Panc1 (cell line): Measurements from ENCODE around the gene CEPT1.

ENCODE experiments used
- POLR2AphosphoS5 ChIP-seq: IDR thresholded peaks from 2 replicates; pipeline ENCODE4 v1.6.1; 2012; ENCODE audit warnings: mild to moderate bottlenecking, low read depth, low read length, moderate library complexity
- SIN3A ChIP-seq: IDR thresholded peaks from 2 replicates; pipeline ENCODE4 v1.6.1; 2012; ENCODE audit warnings: low read depth, mild to moderate bottlenecking, low read length, moderate library complexity, borderline replicate concordance; ENCODE audit not compliant: insufficient read depth
- TF ChIP-seq, protein P1 (sequence below): fragments of 450-650 bp; IDR thresholded peaks from 2 replicates; pipeline ENCODE4 v1.5.1; 2017; ENCODE audit warnings: mild to moderate bottlenecking
- TF ChIP-seq, protein P2 (sequence below), 2 experiments: IDR thresholded peaks; 2 replicates each; pipeline ENCODE4 v1.6.1; 2011 to 2012; ENCODE audit warnings: low read depth in 2 of 2, control low read depth in 1 of 2, low read length in 1 of 2, mild to moderate bottlenecking in 1 of 2, moderate library complexity in 1 of 2; ENCODE audit not compliant: insufficient read depth in 1 of 2

GRCh38 chr1:111131693-111132092 lies 8.3 kb upstream of the CEPT1 start:
- no peak for TF ChIP-seq POLR2AphosphoS5
- TF ChIP-seq, protein P1, sequence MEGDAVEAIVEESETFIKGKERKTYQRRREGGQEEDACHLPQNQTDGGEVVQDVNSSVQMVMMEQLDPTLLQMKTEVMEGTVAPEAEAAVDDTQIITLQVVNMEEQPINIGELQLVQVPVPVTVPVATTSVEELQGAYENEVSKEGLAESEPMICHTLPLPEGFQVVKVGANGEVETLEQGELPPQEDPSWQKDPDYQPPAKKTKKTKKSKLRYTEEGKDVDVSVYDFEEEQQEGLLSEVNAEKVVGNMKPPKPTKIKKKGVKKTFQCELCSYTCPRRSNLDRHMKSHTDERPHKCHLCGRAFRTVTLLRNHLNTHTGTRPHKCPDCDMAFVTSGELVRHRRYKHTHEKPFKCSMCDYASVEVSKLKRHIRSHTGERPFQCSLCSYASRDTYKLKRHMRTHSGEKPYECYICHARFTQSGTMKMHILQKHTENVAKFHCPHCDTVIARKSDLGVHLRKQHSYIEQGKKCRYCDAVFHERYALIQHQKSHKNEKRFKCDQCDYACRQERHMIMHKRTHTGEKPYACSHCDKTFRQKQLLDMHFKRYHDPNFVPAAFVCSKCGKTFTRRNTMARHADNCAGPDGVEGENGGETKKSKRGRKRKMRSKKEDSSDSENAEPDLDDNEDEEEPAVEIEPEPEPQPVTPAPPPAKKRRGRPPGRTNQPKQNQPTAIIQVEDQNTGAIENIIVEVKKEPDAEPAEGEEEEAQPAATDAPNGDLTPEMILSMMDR: no peak
- TF ChIP-seq, protein P2, sequence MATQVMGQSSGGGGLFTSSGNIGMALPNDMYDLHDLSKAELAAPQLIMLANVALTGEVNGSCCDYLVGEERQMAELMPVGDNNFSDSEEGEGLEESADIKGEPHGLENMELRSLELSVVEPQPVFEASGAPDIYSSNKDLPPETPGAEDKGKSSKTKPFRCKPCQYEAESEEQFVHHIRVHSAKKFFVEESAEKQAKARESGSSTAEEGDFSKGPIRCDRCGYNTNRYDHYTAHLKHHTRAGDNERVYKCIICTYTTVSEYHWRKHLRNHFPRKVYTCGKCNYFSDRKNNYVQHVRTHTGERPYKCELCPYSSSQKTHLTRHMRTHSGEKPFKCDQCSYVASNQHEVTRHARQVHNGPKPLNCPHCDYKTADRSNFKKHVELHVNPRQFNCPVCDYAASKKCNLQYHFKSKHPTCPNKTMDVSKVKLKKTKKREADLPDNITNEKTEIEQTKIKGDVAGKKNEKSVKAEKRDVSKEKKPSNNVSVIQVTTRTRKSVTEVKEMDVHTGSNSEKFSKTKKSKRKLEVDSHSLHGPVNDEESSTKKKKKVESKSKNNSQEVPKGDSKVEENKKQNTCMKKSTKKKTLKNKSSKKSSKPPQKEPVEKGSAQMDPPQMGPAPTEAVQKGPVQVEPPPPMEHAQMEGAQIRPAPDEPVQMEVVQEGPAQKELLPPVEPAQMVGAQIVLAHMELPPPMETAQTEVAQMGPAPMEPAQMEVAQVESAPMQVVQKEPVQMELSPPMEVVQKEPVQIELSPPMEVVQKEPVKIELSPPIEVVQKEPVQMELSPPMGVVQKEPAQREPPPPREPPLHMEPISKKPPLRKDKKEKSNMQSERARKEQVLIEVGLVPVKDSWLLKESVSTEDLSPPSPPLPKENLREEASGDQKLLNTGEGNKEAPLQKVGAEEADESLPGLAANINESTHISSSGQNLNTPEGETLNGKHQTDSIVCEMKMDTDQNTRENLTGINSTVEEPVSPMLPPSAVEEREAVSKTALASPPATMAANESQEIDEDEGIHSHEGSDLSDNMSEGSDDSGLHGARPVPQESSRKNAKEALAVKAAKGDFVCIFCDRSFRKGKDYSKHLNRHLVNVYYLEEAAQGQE (IDR thresholded peaks at IDR 0.05; ENCODE audit: insufficient read depth in 1 of 2, low read depth in 2 of 2, low read length in 1 of 2): no peak
- no peak for TF ChIP-seq SIN3A
